GM18507 (cell line): ENCODE results near the gene PAK5.

Experiments used
- DNase-seq: peaks from one replicate; pipeline ENCODE4 v3.0.0; 2011; ENCODE audit warnings: low read depth; ENCODE audit not compliant: insufficient read length; ENCODE audit errors: extremely low spot score
- FAIRE-seq: peaks from 2 replicates; lab custom pipeline; 2011; peaks lifted over from hg19 to GRCh38; lab: Jason Lieb, UNC

The PAK5 gene

DNA sequence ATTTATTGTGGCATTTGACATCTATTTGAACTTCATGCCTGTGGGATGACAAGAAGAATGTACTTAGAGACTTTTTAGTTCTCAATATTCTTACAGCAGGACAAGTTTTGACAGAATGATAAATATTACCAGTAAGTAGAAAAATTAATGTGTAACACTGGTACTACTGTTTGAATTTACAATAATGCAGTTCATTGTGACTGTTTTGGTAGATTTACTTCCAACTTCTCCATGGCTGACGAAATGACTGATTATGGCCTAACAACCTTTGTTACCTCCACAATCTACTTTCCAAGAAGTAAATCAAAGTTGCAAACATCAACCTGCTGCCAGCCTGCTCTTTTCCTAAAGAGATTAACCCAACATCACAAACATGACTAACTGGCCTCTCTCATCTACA, 38.5 kb downstream of the PAK5 start:
- FAIRE-seq (no peak), DNase-seq (no peak)

DNA sequence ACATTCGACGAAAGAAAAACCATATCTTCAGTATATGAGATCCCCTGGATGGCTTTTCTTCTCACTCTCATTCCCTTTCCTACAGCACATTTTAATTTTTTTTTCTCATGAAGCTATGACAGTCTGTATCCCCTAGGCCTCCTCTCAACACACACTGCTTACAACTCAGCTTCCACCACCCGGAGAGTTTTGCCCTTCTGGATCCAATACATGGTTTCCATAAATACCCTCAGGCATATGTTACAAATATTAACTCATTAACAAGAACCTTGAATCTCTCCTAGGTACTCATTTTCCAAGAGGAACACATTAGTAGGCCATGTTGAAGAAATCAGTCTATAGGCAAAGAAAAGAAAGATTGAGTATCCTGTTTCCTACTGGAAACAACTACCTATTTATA, 44.0 kb downstream of the PAK5 start:
- FAIRE-seq (no peak), DNase-seq (no peak)

DNA sequence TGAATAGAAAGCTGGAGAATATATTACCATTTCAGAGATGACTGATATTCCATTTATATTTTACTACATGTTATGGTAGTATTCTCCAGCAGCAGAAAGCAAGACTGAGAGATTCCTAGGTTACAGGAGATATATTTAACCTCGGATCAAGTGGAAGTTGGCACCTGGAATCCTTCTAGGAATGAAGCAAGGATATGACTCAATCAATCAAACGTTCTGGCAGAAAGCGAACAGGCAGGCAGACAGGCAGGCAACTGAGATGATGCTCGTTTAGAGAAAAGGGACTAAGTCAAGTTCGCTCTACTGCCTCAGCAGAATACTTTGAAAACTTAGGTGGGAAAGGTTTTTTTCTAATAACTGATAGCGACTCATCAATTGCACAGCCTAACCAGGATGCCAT, 46.2 kb downstream of the PAK5 start:
- FAIRE-seq = no peak

DNA sequence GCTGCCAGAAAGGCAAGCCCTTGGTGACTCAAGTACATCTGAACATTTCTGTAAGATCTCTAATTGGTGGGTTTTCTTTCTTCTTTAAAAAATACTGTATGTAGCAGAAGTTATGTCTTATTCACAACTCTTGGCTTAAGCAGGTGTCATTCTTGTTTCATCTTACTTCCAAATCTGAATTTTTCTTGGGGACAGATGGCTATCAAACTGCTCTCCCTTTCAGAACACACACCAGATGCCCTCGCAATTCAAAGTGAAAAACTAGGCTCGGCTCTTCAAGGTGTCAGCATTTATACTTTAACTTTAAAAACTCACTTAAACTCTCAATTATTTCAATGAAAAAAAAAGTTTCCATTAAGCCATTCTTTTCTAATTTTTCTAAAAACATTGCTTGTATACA, 49.7 kb downstream of the PAK5 start:
- FAIRE-seq (no peak), DNase-seq (no peak)

More for the DNA sequence above, 46.2 kb downstream of the PAK5 start:
- DNase-seq = no peak

DNA sequence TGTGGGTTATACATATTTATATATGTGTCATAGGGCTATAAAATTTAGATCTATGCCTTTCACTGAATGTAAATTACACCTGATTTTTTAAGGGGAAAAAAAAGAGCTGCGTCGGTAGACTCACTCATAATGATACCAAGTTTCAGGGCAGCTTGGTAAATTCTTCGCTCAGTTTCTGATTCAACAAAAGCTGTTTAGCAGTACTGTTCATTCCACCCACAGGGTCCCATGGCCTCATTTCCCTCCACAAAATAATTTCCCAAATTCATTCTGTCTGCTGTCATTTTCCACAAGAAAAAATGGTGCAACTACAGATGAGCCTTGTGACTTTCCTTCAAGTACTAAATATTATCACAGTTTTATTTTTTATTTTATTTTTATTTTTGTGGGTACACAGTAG, 63.7 kb downstream of the PAK5 start:
- FAIRE-seq (no peak), DNase-seq (no peak)

DNA sequence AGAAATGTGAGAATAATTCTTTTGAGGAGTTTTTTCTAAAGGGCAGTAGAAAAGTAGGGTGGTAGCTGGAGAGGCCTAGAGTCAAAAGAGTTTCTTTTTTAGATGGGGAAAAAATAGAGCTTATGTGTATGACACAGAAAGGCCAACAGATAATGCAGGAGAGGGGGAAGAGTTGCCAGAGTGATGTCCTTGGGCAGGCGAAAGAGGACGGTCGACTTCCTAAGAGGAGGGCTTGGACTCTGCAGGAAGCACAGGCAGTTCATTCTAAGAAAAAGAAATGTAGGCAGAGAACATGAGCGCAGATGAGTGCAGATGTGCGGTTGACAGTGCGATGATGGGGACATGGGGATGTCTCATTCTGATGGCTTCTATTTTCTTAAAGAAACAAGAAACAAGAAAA, 68.9 kb downstream of the PAK5 start:
- FAIRE-seq = no peak
- DNase-seq = no peak

DNA sequence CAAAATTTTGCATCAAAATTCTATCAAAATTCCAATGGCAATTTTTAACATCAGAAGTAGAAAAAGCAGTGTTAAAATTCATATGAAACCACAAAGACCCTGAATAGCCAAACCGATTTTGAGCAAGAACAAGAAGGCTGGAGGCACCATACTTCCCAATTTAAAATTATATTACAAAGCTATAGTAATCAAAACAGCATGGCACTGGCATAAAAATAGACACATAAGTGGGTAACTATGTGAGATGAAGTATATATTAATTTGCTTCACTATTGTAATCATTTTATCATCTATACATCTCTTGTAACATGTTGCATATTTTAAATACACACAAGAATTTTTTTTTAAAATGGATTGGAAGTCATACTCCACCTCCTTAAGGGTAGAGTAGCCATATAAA, 77.4 kb downstream of the PAK5 start:
- FAIRE-seq = no peak
- DNase-seq = no peak

DNA sequence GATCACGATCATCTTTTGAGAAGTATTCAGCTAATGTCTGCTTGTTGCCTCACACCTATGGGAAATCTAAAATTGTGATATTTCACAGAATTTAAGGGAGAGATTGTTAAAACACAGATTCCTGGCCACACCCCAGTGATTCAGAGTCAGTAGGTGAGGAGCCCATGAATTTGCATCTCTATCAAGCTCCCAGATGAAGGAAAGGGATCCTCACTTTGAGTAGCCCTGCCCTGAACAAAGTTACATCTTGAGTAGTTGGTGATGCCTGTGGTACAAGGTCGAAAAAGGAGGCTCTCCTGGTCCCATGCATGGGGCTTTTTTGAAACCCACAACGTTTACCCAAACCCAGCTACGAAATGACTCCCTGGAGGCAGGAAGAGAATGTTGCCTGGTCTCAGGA, 79.5 kb downstream of the PAK5 start:
- FAIRE-seq = no peak
- DNase-seq = no peak

DNA sequence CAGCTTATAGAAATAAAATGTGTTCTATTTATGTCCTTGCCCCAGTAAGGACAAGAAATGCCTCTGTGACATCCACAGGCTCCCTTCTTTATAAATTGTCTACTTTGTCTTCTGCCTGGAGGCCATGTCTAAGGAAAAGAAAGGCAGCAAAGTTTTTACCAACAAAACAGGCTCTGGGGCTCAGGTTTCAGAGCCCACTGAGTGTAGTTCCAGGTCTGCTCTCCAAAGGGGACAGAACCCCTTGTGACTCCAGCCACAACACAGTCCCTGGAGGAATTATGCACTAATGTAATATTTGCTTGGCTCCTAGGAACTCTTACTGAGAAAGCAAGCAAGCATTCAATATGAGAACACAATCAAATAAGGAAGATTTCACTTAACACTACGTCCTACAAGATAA, 80.1 kb downstream of the PAK5 start:
- FAIRE-seq (no peak), DNase-seq (no peak)

DNA sequence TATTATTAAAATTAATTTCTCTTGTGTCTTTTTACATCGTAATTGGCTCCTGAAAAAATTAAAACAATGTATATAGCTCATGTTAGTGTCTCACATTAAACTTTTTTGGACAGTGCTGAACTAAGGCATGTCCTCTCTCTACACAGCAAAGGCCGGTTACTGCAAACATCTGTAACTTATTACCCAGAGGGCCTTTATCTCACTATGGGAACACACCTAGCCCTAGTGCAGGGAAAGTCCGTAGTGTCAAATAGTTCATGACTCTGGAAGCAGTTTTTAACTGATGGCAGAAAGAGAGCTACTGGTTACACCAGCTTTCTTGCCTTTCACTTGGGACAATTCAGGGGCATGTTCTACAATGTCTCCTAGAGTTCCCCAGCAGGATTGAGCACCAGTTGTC, 82.2 kb downstream of the PAK5 start:
- FAIRE-seq (no peak), DNase-seq (no peak)

DNA sequence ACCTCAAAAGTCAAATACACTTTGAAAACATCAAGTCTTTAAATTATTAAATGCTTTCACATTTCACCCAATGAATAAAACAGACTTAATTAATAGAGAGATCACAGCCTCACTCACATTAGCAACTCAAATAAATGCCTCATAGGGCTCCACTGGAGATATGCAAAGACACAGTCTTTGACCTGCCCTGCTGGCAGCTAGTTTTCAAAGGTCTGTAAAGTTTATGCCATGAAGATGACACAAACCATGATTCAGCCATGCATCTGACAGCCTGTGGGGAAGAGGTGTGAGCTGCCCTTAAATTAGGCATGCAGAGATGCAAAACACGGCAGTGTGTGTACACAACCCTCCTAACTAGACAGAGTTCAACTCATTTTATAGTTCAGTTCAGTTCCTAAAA, 83.6 kb downstream of the PAK5 start:
- DNase-seq (no peak), FAIRE-seq (no peak)

DNA sequence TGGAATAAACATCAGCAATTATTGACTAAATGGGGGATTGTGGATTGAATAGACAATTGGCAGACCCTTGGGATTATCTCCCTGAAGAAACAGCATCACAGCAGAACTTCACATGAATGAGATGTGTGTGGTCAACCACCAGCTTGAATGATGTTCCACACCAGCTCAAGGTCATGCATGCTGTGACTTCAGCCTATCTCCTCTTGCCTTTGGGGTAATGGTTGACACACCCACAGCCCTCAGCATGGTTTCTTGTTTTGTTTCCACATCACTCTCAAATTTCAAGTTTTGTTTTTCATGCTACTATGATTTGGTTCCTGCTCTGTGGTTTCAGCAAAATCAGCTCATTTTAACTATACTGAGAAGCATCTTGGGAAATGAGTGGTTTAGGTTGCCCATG, 94.3 kb downstream of the PAK5 start:
- no peak for FAIRE-seq
- no peak for DNase-seq

DNA sequence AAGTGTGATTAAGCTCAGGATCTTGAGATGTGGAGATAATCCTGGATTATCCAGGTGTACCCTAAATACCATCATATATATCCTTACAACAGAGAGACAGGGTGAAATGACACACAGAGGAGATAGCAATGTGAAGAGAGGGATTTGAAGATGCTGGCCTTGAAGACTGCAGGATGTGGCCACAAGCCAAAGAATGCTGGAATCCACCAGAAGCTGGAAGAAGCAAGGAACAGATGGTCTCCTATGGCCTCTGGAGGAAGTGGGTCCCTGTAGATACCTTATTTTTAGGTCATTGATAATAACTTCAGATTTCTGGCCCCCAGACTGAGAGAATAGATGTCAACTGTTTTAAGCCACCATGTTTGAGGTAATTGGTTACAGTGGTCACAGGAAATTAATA, 95.0 kb downstream of the PAK5 start:
- DNase-seq = no peak
- no peak for FAIRE-seq

DNA sequence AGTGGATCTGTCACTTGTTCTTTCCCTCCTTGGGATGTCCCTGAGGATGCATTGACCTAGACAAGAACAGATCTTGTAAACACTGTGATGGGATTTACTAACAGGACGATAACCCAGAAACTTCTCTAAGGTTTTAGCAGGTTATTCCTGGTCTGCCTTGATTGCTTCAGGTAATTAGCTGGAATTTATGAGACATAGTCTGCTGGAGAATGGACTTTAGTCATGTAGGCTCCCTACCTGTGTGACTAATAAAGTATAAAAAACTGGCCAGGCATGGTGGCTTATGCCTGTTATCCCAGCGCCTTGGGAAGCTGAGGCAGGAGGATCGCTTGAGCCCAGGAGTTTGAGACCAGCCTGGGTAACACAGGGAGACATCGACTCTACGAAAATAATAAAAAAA, 96.1 kb downstream of the PAK5 start:
- FAIRE-seq = no peak
- no peak for DNase-seq

DNA sequence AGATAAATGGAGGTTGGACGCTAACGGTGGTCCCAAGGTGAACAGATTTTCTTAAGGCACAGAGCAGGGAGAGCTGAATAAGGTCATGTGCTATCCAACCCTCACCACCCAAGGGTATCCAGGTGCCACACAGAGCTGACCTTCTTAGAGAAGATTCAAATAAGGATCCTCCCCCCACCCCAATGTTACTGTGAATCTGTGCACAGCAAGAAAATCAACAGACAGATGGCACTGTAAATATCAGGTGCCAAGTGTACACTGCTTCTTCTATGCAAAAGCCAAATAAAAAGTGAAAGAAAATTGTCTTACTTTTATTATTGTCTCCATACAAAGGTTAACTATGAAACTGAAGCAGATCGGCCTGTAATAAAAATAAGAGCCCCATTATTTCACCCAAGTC, 96.9 kb downstream of the PAK5 start:
- FAIRE-seq = no peak
- DNase-seq = no peak

DNA sequence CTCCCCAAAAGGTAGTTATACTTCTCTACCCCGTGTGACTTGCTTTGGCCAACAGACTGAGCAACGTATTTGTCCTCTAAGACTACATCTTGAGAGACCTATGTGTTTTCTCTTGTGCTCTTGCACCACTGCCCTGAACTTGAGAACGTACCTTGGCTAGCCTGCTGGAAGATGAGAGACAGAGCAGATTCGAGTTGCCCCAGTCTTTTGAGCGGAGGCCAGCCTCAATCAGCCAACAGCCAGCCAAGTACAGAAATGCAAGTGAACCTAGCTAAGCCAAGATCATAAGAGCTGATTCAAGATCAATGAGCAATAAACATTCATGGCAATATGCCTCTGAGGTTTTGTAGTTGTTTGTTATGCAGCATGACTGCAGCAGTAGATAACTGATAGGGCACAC, 98.4 kb downstream of the PAK5 start:
- DNase-seq (no peak), FAIRE-seq (no peak)

DNA sequence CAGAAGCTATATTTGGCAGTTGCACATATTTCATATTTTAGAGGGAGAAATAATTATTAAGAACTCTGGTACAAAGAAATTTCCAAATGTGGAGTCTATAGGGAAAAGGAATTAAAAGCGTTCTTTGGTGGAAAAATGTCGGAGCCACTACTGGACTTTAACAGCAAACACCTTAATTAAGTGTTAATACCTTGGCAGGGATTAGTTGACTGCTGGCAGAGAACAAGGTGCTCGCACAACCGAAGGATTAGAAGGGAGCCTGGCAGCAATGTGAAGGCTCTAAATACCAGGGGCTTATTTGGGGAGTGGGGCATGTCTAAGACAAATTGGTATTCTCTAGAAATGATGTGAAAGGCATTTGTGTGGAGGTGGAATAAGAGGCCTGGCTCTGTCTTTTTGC, 98.9 kb downstream of the PAK5 start:
- DNase-seq (no peak), FAIRE-seq (no peak)

DNA sequence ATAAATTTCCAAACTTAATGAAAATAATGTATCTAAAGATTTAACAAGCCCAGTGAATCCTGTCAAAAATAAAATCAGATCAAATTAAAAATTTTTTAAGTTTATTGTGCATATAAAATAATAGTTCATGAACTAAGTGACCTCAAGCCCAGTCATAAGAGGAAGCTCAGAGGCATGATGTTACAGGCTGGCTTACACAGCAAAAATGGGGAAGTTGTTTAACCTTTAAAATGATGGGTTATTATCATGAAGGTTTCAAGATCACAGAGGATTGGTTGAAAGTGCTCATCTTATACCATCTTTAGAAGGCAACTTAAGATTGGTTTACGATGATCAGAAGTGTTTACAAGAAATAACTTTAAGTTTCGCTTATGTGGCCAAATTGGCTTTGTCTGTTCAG, 102.5 kb downstream of the PAK5 start:
- DNase-seq = no peak
- no peak for FAIRE-seq

DNA sequence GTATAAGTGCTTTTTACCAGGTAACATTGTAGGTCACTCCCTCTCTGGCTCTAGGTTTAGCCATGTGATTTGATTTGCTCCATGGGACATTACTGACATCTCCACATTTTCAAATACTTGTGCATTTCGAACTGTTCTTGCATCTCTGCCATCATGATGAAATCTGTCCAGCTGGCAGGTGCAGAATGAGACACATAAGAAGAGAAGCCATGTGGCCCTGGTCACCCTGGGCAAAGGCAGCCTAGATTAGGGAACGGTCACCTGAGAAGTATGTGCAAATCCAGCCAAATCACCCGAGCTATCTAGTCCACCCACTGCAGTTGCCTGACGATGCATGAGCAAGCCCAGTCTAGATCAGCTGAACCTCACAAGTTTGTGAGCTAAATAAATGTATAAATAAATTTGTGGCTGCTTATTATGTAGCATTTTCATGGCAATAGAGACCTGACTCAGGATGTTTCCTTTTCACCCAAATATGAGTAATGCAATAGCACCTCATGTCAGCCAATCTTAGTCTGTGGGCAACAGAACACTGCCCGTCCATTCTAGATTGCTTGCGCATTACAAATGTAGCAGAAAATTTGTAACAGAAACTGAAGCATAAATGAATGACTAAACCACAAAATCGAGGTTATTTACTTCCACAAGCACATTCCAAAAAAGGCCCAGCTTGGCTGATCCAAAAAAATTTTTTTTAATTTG, 115.2 kb downstream of the PAK5 start:
- DNase-seq (no peak), FAIRE-seq (no peak)

DNA sequence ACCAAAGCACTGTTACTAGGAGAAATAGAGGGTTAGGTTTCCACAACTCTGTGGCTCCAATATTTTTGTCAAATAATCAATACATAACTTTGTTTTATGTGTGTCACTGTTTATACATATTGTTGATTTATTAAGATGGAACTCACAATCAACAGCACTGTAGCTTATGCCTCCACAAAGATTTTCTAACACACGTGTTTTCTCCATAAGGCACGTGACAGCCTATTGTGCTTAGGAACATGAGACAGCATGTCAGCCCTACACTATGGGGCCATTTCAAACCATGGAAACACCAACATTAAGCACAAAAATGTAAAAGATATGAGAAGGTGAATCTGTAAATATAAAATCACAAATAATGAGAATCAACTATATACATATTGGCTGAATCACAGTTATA, 127.0 kb downstream of the PAK5 start:
- FAIRE-seq (no peak), DNase-seq (no peak)

DNA sequence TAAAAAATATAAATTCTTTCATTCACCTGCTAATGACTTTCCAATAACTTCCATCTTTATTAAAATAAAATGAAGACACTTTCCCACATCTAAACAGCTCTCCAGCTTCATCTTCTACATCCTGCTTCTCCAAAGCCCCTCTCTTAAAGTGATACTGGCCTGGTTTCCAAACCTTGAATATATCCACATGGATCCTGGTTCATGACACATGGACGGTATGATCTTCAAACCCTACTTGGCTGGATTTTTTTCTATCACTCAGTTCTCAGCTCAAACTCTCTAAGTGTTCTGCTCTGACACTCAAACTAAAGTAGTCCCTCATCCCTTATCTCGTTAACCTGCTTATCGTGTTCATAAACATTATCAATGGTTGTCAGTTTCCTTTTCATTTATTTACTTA, 128.2 kb downstream of the PAK5 start:
- FAIRE-seq = no peak
- DNase-seq = no peak
